ENCODE results near the gene PAFAH1B1.

The PAFAH1B1 gene

GRCh38 chr17:2723505-2723996 is 130.1 kb downstream of the PAFAH1B1 start:
- no peak for DNase-seq

GRCh38 chr17:2723997-2724783 is 130.7 kb downstream of the PAFAH1B1 start:
- no peak for DNase-seq

GRCh38 chr17:2724784-2725164 is 131.3 kb downstream of the PAFAH1B1 start:
- peak; percentile 39 to 69 for DNase-seq

GRCh38 chr17:2730764-2731353 is 137.4 kb downstream of the PAFAH1B1 start:
- DNase-seq = no peak

- no peak for DNase-seq
Observed at GRCh38 chr17:2731807-2732206, 138.4 kb downstream of the PAFAH1B1 start.

GRCh38 chr17:2734939-2735338 is 141.5 kb downstream of the PAFAH1B1 start:
- no peak for DNase-seq

Data from activated T-cell treated with anti-CD3 and anti-CD28 coated beads, Interleukin-2, amount 50 U/mL, for 48 hours (primary cell).